GM12892 (cell line): Measurements from ENCODE around the gene CORIN.
A peak's percentile ranks its signal among the peaks of the same experiment; 100 is the strongest.

Experiments used
- DNase-seq: peaks from one replicate; pipeline ENCODE4 v3.0.0; 2011; ENCODE audit not compliant: insufficient read length
- FAIRE-seq: peaks from 2 replicates; lab custom pipeline; 2011; peaks lifted over from hg19 to GRCh38; lab: Jason Lieb, UNC
- POLR2A ChIP-seq: IDR thresholded peaks from 2 replicates; pipeline ENCODE4 v1.6.1; 2011; ENCODE audit warnings: low read depth, low read length, control low read depth
- POLR2AphosphoS5 ChIP-seq: IDR thresholded peaks from 2 replicates; pipeline ENCODE4 v1.6.1; 2011; ENCODE audit warnings: low read depth, low read length, control low read depth
- TAF1 ChIP-seq: IDR thresholded peaks from 2 replicates; pipeline ENCODE4 v1.6.1; 2011; ENCODE audit warnings: low read depth, mild to moderate bottlenecking, control low read depth, low read length, borderline replicate concordance

The CORIN gene

DNA sequence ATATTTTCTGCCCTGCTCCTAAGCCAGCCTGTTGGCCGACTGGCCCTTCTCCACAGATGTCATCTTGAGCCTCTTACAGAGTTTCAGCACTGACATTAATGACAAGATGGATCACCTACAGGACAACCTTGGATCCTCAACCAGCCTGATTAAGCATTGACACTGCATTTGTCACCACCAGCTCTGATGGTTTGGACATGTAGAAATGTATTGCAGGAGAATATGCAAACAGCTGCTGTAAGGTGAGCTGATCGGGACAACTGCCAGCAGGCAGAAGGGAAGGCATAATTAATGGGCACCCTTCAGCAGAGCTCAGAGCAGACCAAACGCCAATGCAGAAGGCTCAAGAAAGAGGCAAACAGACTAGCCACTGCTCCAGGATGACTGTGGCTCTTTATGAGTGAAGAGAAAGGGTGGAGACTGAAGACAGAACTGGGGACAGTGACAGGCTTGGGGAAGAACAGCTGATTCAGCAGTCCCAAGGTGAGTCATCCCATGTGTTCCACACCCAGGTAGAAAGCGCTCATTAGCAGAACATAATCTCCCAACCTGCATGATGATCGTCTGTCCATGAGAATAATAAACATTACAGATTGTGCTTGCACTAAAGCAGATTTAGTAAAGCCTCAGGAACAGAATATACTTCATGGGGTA lies 6.7 kb downstream of the CORIN start:
- TF ChIP-seq TAF1: no peak
- TF ChIP-seq POLR2AphosphoS5: no peak
- TF ChIP-seq POLR2A: no peak
- FAIRE-seq: no peak
- DNase-seq: no peak

DNA sequence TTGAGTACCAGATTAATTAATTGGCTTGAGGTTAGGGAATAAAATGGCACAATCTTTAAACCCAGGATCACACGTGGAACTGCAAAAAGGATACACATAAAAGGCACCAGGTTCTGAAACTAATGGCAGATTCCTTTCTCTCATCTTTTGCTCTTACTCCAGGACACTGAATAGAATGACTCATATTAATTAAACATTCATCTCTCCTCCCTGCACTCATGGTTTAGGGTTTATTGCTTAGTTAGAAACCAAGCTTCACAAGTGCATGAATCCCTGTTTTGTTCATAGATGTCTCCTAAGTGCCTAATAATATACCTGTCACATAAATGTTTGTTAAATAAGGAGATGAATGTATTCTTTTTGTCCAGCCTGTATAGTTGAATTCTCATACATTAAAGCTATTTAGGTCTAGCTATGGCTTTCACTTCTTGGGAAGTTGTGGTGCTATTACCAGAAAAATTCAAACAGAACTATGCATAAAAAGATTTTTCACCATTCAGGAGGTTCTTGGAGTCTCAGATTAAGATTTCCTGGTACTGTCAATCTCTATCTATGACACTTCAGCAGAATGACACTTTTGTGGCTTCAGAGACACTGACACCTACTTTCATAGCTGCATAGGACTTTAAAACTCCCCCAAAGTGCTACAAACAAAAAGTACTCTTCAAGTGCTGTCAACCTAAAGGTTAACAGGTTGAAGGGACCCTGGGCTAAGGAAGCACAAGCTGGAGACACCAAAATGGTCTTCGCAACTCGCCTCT lies 7.4 kb downstream of the CORIN start:
- no peak for DNase-seq
- TF ChIP-seq POLR2AphosphoS5: no peak
- no peak for TF ChIP-seq POLR2A
- no peak for TF ChIP-seq TAF1
- no peak for FAIRE-seq

DNA sequence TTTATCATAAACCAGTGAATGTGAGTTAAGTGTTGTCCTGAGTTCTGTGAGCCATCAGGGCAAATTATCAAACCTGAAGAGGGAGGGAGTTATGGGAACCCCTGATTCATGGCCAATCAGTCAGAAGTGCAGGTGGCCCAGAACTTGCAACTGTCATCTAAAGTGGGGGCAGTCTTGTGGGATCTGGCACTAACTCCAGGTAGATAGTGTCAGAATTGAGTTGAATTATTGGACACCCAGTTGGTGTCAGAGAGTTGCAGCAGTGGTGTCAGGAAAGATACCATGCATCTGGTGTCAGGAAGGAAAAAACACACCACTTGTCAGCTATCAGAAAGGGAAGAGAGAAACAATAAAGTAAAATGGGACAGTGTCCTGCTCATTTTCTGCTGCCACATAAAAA lies 8.4 kb downstream of the CORIN start:
- TF ChIP-seq POLR2AphosphoS5: no peak
- TF ChIP-seq TAF1: no peak
- FAIRE-seq (no peak), DNase-seq (no peak)

DNA sequence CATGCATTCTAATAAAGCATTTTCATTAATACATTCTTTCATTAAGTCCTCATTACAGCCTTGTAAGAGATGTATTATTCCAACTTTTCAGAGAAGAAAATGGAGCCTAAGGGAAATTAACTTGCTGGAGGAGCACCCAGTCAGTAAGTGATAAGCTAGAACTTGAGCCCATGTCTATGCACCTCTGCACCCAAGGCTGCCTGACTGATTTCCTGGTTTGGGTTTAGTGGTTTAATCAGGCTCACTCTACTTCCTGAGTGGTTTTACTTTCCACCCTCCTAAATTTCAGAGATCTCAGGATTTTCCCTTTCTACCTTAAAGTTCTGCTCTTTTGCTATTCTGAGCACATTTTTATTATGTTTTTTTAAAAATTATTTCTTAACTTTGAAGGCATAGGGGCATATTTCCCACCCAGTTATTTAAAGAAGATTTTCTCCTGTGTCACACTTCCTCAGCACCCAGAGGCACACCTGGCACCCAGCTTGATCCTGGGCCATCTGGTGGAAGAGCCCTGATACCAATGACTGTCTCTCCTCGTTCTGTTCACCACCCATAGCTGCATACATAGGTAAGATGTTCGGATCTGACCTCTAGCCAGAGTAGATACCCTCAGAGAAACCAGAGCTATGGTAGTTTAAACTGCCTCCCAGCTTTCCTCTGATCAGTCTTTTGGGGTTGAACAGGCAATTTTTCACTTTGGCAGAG lies 10.4 kb downstream of the CORIN start:
- DNase-seq (no peak), FAIRE-seq (no peak)
- TF ChIP-seq POLR2A (no peak), TAF1 (no peak), POLR2AphosphoS5 (no peak)

DNA sequence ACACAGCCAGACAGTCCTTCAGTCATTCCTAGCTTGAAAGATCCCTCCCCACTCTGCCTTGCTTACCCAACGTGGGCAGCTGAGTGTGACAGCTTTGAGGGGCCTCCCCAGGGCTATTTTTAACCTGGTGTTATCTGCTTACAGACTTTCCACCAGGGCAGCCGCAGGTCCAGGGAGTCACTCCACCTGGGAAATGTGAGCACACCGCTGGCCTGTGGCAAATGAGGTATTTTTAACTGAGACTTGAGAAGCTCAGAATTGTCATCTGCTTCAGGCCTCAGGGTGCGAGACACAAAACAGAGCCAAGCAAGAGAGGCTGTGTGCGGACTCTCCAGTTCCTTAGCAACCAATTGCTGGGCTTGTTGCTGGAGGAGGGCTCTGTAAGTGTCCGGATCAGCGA lies 13.0 kb downstream of the CORIN start:
- DNase-seq (no peak), FAIRE-seq (peak; percentile 53)
- TF ChIP-seq TAF1: no peak
- TF ChIP-seq POLR2AphosphoS5: no peak
- TF ChIP-seq POLR2A: no peak

DNA sequence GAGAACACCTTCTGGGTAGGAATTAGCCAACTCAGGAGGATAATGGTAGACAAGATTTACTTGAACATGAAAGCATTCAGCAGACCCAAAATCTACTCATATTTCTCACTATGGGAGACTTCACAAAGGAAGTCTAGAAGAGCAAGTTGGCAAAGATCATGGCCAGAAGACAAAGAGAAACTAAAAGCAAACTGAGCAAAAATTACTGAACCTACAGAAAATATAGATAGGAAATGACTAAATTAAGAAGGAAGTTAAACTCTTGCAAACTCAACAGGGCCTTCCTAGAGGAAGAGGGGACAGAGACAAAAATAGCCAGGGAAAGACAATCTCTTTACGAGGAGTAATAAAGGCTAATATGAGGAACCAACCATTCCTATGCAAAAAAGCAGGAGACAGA lies 18.7 kb downstream of the CORIN start:
- peak; percentile 17 for FAIRE-seq
- DNase-seq: no peak
- TF ChIP-seq POLR2A (no peak), TAF1 (no peak), POLR2AphosphoS5 (no peak)

DNA sequence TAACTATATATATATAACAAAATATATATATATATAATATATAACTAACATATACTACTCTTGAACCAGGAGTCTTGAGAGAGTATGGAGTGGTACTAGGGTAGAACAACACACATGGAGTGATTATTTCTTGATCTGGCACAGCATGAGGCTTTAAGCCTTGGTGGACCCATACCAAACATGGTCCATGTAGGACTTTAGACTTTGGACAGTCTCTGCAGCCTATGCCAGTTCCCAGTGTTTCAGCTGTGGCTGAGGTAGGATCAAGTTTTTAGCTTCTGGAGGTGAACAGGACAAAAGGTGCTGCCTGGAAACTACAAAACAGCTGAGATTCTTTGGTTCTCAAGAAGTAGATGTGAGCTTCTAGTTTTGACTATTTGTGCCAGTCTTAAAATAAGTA lies 20.6 kb downstream of the CORIN start:
- DNase-seq (no peak), FAIRE-seq (no peak)
- TF ChIP-seq TAF1 (no peak), POLR2A (no peak), POLR2AphosphoS5 (no peak)

DNA sequence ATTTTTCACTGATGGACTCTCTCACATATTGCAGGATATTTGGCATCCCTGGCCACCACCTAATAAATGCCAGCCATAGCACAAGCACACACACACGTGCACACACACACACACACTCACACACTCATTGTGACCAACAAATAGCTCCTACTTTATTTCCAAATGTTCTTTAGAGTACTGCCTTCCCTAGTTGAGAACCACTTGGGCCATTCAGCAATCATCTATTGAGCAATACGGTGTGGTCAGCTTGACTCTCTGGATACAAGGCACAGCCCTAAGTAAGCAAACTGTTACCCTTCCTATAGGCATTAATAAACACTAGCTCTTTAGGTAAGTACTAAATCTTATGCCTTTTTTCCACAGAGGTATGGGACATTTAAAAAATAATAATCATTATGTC lies 21.1 kb downstream of the CORIN start:
- FAIRE-seq (no peak), DNase-seq (no peak)
- no peak for TF ChIP-seq POLR2A
- TF ChIP-seq POLR2AphosphoS5: no peak
- no peak for TF ChIP-seq TAF1

DNA sequence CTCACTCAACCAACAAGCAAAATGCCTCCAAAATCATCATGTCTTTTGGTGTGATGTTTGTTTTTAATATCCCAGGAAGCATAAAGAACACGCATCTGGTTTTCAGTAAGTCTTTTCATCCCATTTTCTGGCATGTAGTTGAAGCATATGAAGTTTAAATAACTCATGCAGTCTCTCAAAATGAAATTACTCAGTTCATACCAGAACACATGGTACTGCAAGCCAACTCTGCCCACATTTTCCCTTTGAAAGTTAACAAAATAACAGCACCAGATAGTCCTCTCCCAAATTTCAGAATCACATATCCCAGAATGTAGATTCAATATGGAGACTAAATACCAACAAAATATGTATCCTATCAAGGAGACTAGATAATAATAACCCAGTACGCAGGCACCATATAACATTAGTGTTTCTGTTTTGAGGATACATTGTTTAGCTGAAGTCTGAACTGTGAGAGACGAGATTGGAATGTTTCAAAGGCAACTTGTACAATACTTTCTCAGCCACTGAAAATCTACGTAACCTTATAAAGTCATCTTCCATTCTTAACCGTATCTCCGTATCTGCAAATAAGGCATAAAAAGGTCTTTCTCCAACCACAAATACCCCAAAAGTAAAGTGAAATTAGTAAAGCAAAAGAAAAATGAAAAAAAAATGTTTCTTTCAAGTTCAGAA lies 23.1 kb downstream of the CORIN start:
- TF ChIP-seq POLR2AphosphoS5 (no peak), POLR2A (no peak), TAF1 (no peak)
- FAIRE-seq (no peak), DNase-seq (no peak)

DNA sequence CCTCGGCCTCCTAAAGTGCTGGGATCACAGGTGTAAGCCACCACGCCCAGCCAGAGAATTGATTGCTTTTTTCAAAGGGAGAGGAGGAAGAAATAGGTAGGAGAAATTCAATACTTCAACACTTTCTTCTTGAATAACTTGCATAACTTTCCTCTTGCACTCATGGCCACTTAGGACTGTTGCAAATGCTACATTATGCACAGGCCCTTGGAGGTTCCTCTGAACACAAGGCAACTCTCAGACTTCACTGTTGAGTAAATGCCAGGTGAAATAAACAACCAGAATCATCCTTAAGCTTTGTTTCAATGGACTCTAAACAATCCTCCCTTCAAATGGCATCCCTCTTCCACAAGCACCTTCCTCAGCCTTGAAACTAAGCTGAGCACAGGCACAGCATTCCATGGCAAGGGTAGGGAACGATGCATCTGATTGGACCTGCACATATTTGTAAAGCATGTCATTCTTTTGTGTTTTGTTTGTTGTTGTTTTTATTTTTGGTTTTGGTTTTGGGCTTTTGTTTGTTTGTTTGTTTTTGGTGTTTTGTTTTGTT lies 28.1 kb downstream of the CORIN start:
- TF ChIP-seq POLR2A (no peak), TAF1 (no peak), POLR2AphosphoS5 (no peak)
- FAIRE-seq: no peak
- DNase-seq: no peak

DNA sequence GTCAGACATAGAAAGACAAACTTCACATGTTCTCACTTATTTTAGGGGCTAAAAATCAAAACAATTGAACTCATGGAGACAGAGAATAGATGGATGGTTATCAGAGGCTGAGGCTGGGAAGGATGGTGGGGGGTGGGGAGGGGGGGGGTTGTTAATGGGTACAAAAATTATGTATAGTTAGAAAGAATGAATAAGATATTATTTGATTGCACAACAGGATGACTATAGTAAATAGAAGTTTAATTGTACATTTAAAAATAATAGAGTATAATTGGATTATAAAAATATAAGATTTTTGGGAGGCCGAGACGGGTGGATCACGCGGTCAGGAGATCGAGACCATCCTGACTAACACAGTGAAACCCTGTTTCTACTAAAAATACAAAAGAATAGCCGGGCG lies 33.3 kb downstream of the CORIN start:
- DNase-seq (no peak), FAIRE-seq (no peak)
- TF ChIP-seq TAF1 (no peak), POLR2AphosphoS5 (no peak), POLR2A (no peak)
